Measurements from ENCODE around the gene RACK1.
"Not testable (repeated sequence)": the region's sequence is repeated elsewhere in the genome, so short reads cannot be mapped to it uniquely, and the experiment has no call there.

DNA sequence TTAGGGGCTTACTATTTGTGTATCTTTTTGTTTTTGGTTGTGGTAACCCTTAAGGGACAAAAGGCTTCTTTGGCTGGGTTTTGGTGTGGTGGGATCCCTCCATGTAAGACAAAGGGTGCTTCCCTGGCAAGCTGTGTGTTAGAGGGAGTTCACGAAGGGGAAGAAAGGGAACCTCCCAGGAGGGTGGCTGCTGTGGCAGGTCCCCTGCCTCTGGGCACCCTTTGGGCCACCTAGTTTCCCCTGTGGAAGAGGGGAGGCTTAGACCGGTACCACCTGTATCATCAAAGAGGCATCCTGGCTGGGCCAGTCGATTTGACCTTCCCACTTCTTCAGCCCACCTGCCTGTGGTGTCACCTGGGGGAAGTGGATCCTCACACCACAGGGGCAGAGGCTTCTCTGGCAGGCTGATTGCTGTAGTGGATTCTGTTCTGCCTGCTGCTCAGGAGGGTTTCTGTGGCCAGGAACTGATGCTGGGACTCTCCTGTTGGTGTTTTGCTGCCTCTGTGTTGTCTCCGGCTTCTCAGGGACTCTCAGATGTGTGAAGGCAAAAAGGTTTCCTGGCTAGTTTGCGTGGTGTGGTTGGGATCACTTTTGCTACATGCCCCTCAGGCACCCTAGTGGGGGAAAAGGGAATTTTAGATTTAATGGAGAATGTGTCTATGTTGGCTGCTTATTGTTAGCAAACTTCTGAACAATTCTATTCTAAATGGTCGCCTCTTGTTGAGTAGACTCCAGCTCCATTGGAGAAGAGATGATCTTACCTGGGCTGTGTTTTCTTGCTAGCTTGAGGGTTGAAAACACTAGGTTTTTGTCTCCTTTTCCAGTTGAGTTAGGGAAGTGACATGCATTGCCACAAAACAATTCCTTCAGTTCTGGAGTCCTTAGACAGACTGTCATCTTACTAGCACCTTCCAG, 40.4 kb upstream of the RACK1 start:
- not testable (repeated sequence) for TF ChIP-seq POLR2A, POLR2AphosphoS5, EP300 (IDR thresholded peaks at IDR 0.05)
- TF ChIP-seq, protein P1, sequence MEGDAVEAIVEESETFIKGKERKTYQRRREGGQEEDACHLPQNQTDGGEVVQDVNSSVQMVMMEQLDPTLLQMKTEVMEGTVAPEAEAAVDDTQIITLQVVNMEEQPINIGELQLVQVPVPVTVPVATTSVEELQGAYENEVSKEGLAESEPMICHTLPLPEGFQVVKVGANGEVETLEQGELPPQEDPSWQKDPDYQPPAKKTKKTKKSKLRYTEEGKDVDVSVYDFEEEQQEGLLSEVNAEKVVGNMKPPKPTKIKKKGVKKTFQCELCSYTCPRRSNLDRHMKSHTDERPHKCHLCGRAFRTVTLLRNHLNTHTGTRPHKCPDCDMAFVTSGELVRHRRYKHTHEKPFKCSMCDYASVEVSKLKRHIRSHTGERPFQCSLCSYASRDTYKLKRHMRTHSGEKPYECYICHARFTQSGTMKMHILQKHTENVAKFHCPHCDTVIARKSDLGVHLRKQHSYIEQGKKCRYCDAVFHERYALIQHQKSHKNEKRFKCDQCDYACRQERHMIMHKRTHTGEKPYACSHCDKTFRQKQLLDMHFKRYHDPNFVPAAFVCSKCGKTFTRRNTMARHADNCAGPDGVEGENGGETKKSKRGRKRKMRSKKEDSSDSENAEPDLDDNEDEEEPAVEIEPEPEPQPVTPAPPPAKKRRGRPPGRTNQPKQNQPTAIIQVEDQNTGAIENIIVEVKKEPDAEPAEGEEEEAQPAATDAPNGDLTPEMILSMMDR (IDR thresholded peaks at IDR 0.05) = not testable (repeated sequence)
